Activated naive CD8-positive, alpha-beta T cell (primary cell): Measurements from ENCODE around the gene RASGRP3.
A peak's percentile ranks its signal among the peaks of the same experiment; 100 is the strongest.

ENCODE experiments used
- H3K27ac Mint-ChIP-seq: one replicate; pipeline ENCODE4 v1.8.0; 2021; ENCODE audit warnings: mixed read lengths
- H3K27me3 Mint-ChIP-seq: one replicate; pipeline ENCODE4 v1.8.0; 2021; ENCODE audit warnings: mixed read lengths
- H3K36me3 Mint-ChIP-seq: one replicate; pipeline ENCODE4 v1.8.0; 2021; ENCODE audit warnings: mixed read lengths
- H3K4me1 Mint-ChIP-seq: one replicate; pipeline ENCODE4 v1.8.0; 2021; ENCODE audit warnings: low read depth, mixed read lengths
- H3K4me3 Mint-ChIP-seq: one replicate; pipeline ENCODE4 v1.8.0; 2021; ENCODE audit warnings: mild to moderate bottlenecking, mixed read lengths
- H3K9me3 Mint-ChIP-seq: one replicate; pipeline ENCODE4 v1.8.0; 2021; ENCODE audit warnings: low read depth, mixed read lengths

The RASGRP3 gene

DNA sequence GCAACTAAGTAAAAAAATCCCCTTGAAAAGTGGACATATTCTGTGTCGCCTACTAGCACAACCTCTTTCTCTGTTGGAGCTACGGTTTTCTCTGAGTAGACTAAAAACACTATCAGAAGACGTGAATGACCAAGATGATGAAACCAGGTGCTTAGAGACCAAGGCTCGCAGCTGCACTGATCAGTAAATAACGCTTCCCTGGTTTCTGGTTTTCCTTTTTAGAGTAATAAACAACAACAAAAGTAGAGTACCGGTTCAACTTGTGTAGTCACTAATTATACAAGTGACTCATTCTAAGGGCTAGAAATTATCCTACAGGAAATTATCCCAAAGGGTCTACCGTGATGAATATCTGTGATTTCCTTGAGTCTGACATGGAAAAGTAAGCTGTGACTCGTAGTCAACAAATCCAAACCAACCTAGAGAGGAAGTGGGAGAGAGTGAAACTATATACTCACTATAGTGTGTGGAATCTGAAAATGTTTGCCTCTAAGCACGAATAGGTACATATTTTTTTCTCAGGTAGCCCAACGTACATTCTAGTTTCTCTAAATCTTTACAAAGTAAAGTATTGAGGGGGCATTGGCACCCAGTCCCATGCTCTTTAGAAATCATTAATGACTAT lies 17.8 kb downstream of the RASGRP3 start:
- Mint-ChIP-seq H3K9me3 (no peaks in the 10 kb centered on the region), H3K4me3 (no peak overlapping the region), H3K36me3 (peaks cover 2% of the 10 kb centered on the region), H3K27me3 (no peaks in the 10 kb centered on the region), H3K4me1 (peaks cover 30% of the 10 kb centered on the region), H3K27ac (no peak overlapping the region)

DNA sequence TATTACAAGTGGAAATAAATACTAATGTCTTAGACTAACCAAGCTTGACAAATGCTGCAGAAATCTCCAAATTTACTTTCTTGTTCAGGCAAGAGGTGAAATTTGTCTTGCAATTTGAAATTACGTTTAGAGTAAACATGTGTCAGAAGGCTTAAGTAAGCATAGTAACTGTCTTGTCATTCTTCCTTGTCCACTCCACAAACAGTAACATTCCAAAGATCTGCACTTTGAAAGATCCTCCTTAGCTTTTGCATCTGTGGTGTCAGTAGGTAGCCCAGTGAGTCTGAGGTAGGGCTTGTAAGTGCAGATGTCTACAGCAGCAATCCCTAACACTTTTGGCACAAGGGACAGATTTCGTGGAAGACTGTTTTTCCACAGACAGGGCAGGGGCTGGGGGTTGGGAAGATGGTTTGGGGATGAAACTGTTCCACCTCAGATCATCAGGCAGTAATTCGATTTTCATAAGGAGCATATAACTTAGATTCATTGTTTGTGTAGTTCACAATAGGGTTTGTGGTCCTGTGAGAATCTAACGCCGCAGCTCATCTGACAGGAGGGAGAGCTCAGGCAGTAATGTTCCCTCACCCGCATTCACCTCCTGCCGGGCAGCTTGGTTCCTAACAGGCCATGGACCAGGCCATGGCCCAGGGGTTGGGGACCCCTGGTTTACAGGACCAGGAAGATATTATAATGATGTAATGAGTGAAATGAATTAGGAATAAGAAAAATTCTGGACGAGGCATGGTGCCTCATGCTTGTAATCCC lies 18.6 kb downstream of the RASGRP3 start:
- H3K27ac Mint-ChIP-seq, result peak overlapping the region; percentile 11

DNA sequence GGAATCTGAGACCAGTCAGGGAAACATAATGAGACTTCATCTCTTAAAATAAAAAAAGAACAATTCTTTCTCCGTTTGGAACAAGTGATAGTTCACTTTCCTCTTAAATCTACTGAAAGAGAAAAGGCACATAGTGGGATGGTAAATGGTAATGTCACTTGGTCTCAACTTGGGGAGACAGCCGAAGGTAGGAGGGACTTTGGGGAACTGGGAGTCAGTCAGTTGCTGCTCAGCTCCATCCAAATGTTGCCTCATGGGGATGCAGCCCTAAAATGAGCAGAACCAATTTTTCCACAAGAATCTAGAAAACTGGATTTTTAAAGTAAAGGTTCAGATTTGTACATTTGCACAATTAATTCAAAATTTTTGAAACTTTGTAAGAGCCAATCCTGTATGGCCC lies 19.2 kb downstream of the RASGRP3 start:
- Mint-ChIP-seq H3K27me3 (no peaks in the 10 kb centered on the region), H3K27ac (no peak overlapping the region), H3K4me3 (no peak overlapping the region), H3K4me1 (peaks cover 30% of the 10 kb centered on the region), H3K9me3 (no peaks in the 10 kb centered on the region), H3K36me3 (peaks cover 4% of the 10 kb centered on the region)

More for the DNA sequence above, 18.6 kb downstream of the RASGRP3 start:
- Mint-ChIP-seq H3K4me3 (no peak overlapping the region), H3K9me3 (no peaks in the 10 kb centered on the region), H3K27me3 (no peaks in the 10 kb centered on the region), H3K4me1 (peaks cover 30% of the 10 kb centered on the region), H3K36me3 (peaks cover 2% of the 10 kb centered on the region)

DNA sequence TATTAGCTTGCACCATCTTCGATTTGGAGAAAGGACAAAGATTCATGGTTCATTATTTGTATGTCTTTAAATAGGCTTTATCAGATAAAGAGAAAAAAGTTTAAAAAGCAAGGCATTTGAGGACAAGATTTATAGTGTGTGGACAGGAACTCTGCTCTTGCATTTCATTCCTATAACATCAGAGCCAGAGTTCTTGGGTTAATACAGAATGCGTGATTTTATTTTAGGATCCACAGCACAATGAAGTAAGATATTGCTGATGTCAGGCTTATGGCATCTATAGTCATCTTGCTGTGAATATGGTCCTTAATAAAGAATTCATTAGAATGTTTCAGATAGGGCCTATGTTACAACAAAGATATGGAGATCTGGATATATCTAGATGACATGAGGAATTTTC lies 19.7 kb downstream of the RASGRP3 start:
- H3K27ac Mint-ChIP-seq, result no peak overlapping the region
- H3K27me3 Mint-ChIP-seq, result no peaks in the 10 kb centered on the region
- peaks cover 4% of the 10 kb centered on the region for H3K36me3 Mint-ChIP-seq
- no peaks in the 10 kb centered on the region for H3K9me3 Mint-ChIP-seq
- peaks cover 30% of the 10 kb centered on the region for H3K4me1 Mint-ChIP-seq
- H3K4me3 Mint-ChIP-seq, result no peak overlapping the region

DNA sequence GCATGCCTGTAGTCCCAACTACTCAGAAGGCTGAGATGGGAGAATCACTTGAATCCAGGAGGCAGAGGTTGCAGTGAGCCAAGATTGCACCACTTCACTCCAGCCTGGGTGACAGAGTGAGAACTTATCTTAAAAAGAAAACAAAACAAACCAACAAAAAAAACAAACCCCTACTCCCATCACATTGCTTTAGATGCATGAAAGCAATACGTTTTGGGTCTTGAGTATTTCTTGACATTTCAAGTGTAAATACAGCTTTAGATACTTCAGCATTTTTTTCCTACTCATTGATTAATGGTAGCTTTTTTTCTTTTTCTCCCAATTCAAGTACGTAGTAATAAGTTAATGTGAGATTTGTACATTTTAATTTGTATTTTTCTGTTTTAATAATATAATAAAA lies 20.3 kb downstream of the RASGRP3 start:
- Mint-ChIP-seq H3K4me1 (peaks cover 30% of the 10 kb centered on the region), H3K27ac (no peak overlapping the region), H3K36me3 (peaks cover 3% of the 10 kb centered on the region), H3K27me3 (no peaks in the 10 kb centered on the region), H3K9me3 (no peaks in the 10 kb centered on the region), H3K4me3 (no peak overlapping the region)

DNA sequence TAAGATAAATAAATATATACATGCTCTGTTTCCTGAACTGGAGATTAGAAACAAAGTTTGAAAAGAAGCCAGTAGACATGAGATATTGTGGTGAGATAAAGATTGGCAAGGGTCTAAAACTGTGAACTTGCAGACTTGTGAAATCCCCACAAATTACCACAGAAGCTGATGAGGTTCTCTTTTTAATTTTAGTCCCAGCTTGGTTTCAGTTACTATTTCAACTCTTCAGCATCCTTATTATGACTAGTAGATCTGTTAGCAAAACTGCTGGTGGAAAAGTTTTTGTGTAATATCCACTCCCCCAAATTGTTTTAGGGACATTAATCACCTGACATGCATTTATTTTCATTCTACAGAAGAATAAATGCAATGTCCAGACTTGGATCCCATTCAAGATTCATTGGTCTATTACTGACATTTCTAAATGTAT lies 20.8 kb downstream of the RASGRP3 start:
- no peaks in the 10 kb centered on the region for H3K9me3 Mint-ChIP-seq
- no peak overlapping the region for H3K27ac Mint-ChIP-seq
- H3K4me3 Mint-ChIP-seq, result no peak overlapping the region
- H3K36me3 Mint-ChIP-seq, result peaks cover 6% of the 10 kb centered on the region
- no peaks in the 10 kb centered on the region for H3K27me3 Mint-ChIP-seq
- peaks cover 30% of the 10 kb centered on the region for H3K4me1 Mint-ChIP-seq

DNA sequence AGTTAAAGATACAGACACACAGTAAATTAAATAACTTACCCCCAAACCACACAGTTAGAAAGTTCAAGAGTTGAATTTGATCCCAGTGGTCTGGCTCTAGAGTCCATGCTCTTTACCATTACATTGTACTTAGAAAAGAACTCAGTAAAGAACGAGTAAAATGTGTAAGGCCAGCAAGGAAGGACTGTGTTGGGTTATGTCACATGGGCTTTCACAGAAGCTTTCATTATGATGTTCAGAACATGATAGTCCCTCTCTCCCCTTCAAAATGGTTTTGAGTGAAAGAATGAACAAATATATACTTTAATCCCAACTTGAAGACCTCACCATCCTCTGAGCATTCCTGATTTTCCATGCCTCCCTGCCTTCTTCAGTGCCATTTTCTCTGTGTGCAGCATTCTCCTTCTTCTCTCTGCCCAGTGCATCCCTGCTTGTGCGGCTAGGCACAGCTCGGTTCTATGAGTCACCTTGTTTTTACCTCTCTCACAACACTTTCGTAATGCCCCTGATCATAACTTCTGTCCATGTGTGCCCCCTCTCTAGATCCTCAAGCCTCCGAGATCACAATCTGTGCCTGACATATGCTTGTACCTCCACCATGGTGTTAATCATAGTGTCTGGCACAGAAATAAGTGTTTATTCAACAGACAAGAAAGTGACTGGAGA lies 22.0 kb downstream of the RASGRP3 start:
- H3K4me1 Mint-ChIP-seq, result peaks cover 30% of the 10 kb centered on the region
- no peaks in the 10 kb centered on the region for H3K27me3 Mint-ChIP-seq
- H3K4me3 Mint-ChIP-seq, result peak overlapping the region; percentile 0
- peaks cover 6% of the 10 kb centered on the region for H3K36me3 Mint-ChIP-seq
- no peak overlapping the region for H3K27ac Mint-ChIP-seq
- H3K9me3 Mint-ChIP-seq, result no peaks in the 10 kb centered on the region

DNA sequence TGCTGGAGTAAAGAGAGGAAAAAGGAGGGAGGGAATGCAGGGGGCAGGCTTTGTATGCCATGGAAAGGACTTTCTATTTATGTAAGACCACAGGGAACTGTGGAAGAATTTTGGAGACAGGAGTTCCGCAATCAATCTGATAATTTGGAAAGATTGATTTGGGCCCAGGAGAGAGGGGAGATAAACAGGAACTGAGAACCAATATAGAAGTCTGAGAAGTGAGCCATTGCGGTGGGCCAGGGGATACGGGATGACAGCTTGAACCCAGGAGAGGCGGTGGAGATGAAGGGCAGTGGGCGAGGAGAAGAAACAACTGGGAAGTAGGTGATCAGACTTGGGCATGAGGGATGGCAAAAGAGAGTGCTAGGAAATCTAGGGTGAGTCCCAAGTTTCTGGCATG lies 23.7 kb downstream of the RASGRP3 start:
- Mint-ChIP-seq H3K27me3 (no peaks in the 10 kb centered on the region), H3K27ac (no peak overlapping the region), H3K4me3 (no peak overlapping the region), H3K36me3 (peaks cover 6% of the 10 kb centered on the region), H3K4me1 (peaks cover 23% of the 10 kb centered on the region), H3K9me3 (no peaks in the 10 kb centered on the region)

DNA sequence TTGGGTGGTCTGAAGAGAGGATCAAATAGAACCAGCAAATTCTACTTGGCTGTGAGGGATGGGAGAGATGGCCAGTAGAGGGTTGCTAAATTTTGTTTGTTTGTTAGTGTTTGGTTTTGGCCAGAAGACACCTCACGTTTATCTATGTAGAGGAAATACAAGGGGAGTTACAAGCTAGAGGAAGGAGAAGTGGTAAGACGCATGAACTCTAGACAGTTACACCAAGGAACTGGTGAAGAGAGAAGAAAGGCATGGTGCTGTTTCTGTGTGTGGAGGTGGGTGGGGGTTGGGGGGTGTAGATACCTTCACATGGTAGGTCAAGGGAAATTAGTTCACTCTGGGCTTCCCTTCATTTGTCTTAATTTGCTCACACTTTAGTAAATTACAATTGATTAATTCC lies 25.6 kb downstream of the RASGRP3 start:
- no peaks in the 10 kb centered on the region for H3K9me3 Mint-ChIP-seq
- no peaks in the 10 kb centered on the region for H3K27me3 Mint-ChIP-seq
- no peak overlapping the region for H3K4me3 Mint-ChIP-seq
- H3K4me1 Mint-ChIP-seq, result peaks cover 14% of the 10 kb centered on the region
- H3K27ac Mint-ChIP-seq, result no peak overlapping the region
- H3K36me3 Mint-ChIP-seq, result peaks cover 6% of the 10 kb centered on the region

DNA sequence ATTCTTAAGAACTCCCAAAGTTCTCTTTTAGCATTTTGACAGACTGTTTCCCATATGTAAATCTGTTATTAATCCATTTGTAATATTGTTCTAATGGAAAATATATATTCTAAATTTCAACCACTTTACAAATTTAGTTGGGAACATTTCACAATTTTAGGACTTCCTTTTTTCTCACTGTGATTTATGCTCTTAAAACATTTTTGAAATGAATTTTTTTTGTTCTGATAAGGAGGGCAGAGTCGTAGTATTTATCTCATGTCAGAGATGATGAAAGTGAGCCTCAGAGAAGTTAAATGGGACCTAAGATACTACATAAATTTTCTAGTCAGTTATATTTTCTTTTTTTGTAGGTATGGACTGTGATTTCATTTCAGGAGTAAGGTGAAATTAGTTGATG lies 26.6 kb downstream of the RASGRP3 start:
- Mint-ChIP-seq H3K4me3 (no peak overlapping the region), H3K36me3 (peaks cover 6% of the 10 kb centered on the region), H3K27me3 (no peaks in the 10 kb centered on the region), H3K4me1 (peaks cover 6% of the 10 kb centered on the region), H3K9me3 (no peaks in the 10 kb centered on the region), H3K27ac (no peak overlapping the region)

DNA sequence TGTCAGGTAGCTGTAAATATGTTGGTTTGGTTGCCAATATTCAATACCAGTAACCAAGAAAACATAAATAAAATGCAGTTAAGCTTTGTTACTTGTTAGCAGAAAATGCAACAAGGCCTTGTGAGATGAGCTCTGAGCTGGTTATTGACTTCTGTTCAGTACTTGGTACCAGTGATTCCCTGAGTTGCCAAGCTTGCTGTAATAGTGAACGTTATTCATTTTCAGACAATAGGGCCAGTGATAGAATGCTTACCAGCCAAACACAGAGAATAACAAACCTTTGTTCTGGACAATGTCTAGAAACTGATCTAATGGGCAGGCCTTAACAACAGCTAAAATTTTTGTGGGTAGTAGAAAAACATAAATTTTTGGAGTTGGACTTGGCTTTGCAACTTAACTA lies 29.5 kb downstream of the RASGRP3 start:
- peaks cover 3% of the 10 kb centered on the region for H3K36me3 Mint-ChIP-seq
- H3K9me3 Mint-ChIP-seq, result no peaks in the 10 kb centered on the region
- no peak overlapping the region for H3K4me3 Mint-ChIP-seq
- H3K4me1 Mint-ChIP-seq, result no peaks in the 10 kb centered on the region
- no peaks in the 10 kb centered on the region for H3K27me3 Mint-ChIP-seq
- no peak overlapping the region for H3K27ac Mint-ChIP-seq

DNA sequence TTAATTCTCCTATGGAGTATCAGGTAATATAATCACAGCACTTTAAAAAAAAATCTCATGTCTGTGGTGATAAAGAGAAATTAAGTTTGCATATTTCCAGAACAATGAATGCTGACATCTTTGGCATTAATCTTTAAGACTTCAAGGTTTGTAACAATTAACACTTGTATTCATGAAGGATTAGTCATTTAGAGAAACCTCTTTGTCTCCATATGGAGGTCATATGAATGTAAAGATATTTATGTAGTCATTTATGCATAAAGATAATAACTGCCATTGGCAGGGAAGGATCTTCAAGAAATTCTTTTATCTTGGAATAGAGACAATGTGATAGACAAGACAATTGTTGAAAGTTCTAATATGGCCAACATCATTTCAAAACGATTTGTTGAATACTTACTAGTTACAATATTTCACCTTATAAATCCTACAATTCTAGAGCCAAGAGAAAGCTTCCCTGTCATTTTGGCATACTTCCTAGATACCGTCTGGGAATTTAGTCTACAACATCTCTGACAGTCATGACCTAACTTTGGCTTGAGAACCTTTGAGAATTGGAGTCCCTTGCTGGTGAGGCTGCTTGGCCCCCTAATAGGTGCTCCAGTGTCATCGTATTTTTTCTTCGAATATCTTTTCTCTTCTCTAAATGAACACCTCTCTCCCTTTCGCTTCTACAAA lies 33.6 kb downstream of the RASGRP3 start:
- Mint-ChIP-seq H3K27ac (no peak overlapping the region), H3K27me3 (no peaks in the 10 kb centered on the region), H3K4me1 (no peaks in the 10 kb centered on the region), H3K9me3 (no peaks in the 10 kb centered on the region), H3K4me3 (no peak overlapping the region), H3K36me3 (peaks cover under 1% of the 10 kb centered on the region)

DNA sequence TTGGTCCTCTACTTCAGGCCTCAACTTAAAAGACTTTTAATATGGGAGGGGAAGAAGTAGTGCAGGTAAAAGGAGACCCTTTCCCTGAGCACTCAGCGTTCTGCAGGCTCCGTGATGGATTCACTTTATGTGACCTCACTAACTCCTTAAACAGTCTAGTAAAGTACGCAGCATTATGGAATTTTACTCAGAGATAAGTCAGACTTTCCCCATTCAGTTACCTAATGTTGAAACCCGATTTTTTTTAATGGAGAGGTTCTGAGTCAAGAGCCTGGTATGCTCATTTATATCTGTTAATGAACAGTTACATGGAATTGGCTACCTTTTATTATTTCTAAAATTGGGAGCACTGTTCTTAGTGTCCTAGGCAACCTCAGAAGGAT lies 34.1 kb downstream of the RASGRP3 start:
- no peaks in the 10 kb centered on the region for H3K9me3 Mint-ChIP-seq
- H3K27ac Mint-ChIP-seq, result no peak overlapping the region
- no peak overlapping the region for H3K4me3 Mint-ChIP-seq
- no peaks in the 10 kb centered on the region for H3K27me3 Mint-ChIP-seq
- H3K4me1 Mint-ChIP-seq, result no peaks in the 10 kb centered on the region
- H3K36me3 Mint-ChIP-seq, result peaks cover 6% of the 10 kb centered on the region

DNA sequence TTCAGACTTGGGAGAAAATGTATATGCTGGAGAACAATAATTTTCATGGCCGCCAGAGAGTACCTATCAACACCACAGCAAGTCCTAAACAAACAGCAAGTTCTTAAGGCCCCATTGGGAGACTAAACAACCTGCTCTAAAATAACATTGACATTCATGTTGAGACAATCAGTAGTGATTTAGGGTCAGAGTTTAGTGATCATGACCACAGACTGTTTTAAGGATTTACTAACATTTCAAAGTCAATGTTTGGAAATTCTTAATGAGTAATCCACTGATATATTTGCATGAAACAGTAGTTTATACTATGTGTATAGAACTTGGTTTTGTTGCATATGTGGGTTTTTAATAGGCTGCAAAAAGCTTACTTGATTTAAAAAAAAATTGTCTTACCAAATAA lies 34.7 kb downstream of the RASGRP3 start:
- Mint-ChIP-seq H3K36me3 (peaks cover 7% of the 10 kb centered on the region), H3K27ac (no peak overlapping the region), H3K27me3 (no peaks in the 10 kb centered on the region), H3K4me3 (no peak overlapping the region), H3K9me3 (no peaks in the 10 kb centered on the region), H3K4me1 (no peaks in the 10 kb centered on the region)

DNA sequence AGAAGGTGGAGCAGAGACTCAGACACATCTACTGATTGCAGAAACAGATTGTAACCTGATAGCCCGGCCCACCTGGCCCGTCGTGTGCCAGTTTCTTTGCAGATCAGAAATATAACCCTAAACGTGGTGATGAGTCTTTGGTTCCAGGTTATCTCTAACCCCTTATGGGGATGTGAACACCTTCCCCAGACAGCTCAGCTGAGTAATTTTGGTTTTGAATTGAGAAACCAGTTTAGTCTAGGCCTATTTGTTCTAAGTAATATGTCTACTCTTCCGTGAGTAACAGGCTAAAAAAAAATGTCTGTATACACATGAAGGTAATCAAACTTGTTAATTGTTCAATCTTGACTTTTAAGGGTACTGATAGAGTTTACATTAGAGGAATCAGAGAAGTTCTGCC lies 35.7 kb downstream of the RASGRP3 start:
- Mint-ChIP-seq H3K36me3 (peaks cover 10% of the 10 kb centered on the region), H3K4me1 (no peaks in the 10 kb centered on the region), H3K27ac (no peak overlapping the region), H3K9me3 (no peaks in the 10 kb centered on the region), H3K4me3 (no peak overlapping the region), H3K27me3 (no peaks in the 10 kb centered on the region)
